HepG2 (cell line): ENCODE results near the gene STRADA. TPM values are rescaled to one million over a fixed set of nuclear protein-coding genes. Genes with fewer than 3 reads are reported as not detected.

ENCODE experiments used
- ARNT2 ChIP-seq: sonication (generic); formaldehyde crosslinking; IDR thresholded peaks from 2 replicates; pipeline ENCODE4 v1.8.0; 2022; ENCODE audit warnings: mild to moderate bottlenecking, low read depth, missing genetic modification reagents, moderate library complexity
- CHD4 ChIP-seq: fragments of 200-600 bp; sonication (generic); IDR thresholded peaks from 2 replicates; pipeline ENCODE4 v1.7.0; 2017; ENCODE audit warnings: mild to moderate bottlenecking, low read length, borderline replicate concordance
- DMAP1 ChIP-seq: IDR thresholded peaks from 2 replicates; pipeline ENCODE4 v1.6.1; 2016
- ELF4 ChIP-seq: sonication (generic); formaldehyde crosslinking; IDR thresholded peaks from 2 replicates; pipeline ENCODE4 v1.5.0; 2020; ENCODE audit warnings: missing genetic modification reagents, mild to moderate bottlenecking, moderate library complexity, borderline replicate concordance
- FIP1L1 ChIP-seq: fragments of 200-400 bp; formaldehyde crosslinking; IDR thresholded peaks from 2 replicates; pipeline ENCODE4 v1.6.1; 2018; ENCODE audit warnings: low read depth, mild to moderate bottlenecking, low read length, moderate library complexity, borderline replicate concordance; ENCODE audit not compliant: insufficient read depth
- HNRNPK ChIP-seq: fragments of 200-400 bp; formaldehyde crosslinking; IDR thresholded peaks from 2 replicates; pipeline ENCODE4 v1.6.1; 2018; ENCODE audit warnings: low read length, low read depth, moderate library complexity, mild to moderate bottlenecking; ENCODE audit not compliant: poor library complexity, severe bottlenecking
- MBD4 ChIP-seq: IDR thresholded peaks from 2 replicates; pipeline ENCODE4 v1.6.1; 2012; ENCODE audit warnings: low read length, inconsistent platforms, borderline replicate concordance
- MLLT10 ChIP-seq: sonication (generic); formaldehyde crosslinking; IDR thresholded peaks from 2 replicates; pipeline ENCODE4 v1.4.0; 2020; ENCODE audit warnings: missing genetic modification reagents
- MTF2 ChIP-seq: sonication (generic); formaldehyde crosslinking; IDR thresholded peaks from 2 replicates; pipeline ENCODE4 v1.5.0; 2020; ENCODE audit warnings: missing genetic modification reagents, borderline replicate concordance
- MYNN ChIP-seq: sonication (generic); formaldehyde crosslinking; IDR thresholded peaks from 2 replicates; pipeline ENCODE4 v1.4.0; 2020; ENCODE audit warnings: mild to moderate bottlenecking, low read depth, missing genetic modification reagents
- MZF1 ChIP-seq: sonication (generic); formaldehyde crosslinking; IDR thresholded peaks from 2 replicates; pipeline ENCODE4 v1.8.1; 2023; ENCODE audit warnings: mild to moderate bottlenecking, missing genetic modification reagents, borderline replicate concordance
- NFATC3 ChIP-seq: sonication (generic); formaldehyde crosslinking; IDR thresholded peaks from 2 replicates; pipeline ENCODE4 v1.5.1; 2020; ENCODE audit warnings: mild to moderate bottlenecking, missing genetic modification reagents
- PCBP2 ChIP-seq: fragments of 200-400 bp; formaldehyde crosslinking; optimal IDR thresholded peaks from 2 replicates; pipeline ENCODE3; 2018; ENCODE audit warnings: low read length, low read depth; ENCODE audit not compliant: poor library complexity, severe bottlenecking
- PLRG1 ChIP-seq: fragments of 450-650 bp; conservative IDR thresholded peaks from 2 replicates; pipeline ENCODE4 v1.6.1; 2016
- RELA ChIP-seq: sonication (generic); formaldehyde crosslinking; IDR thresholded peaks from 2 replicates; pipeline ENCODE4 v1.4.0; 2020; ENCODE audit warnings: missing genetic modification reagents
- U2AF2 ChIP-seq: fragments of 200-400 bp; formaldehyde crosslinking; IDR thresholded peaks from 2 replicates; pipeline ENCODE4 v1.6.1; 2017; ENCODE audit warnings: low read depth, mild to moderate bottlenecking, low read length
- ZNF382 ChIP-seq: sonication (generic); formaldehyde crosslinking; IDR thresholded peaks from 2 replicates; pipeline ENCODE4 v1.5.0; 2020; ENCODE audit warnings: missing genetic modification reagents, mild to moderate bottlenecking, borderline replicate concordance
- ZNF530 ChIP-seq: sonication (generic); formaldehyde crosslinking; IDR thresholded peaks from 2 replicates; pipeline ENCODE4 v1.5.0; 2020; ENCODE audit warnings: low read depth, mild to moderate bottlenecking, missing genetic modification reagents
- ZNF883 ChIP-seq: sonication (generic); formaldehyde crosslinking; IDR thresholded peaks from 2 replicates; pipeline ENCODE4 v1.5.1; 2020; ENCODE audit warnings: mild to moderate bottlenecking, missing genetic modification reagents; ENCODE audit errors: not compliant biosample characterization
- polyA plus RNA-seq, 8 experiments: library from polyadenylated mRNA; depleted of rRNA in 3 of 8; stranded (reverse) in 7 of 8; unstranded in 1 of 8; fragments of >200 nt; fragmentation: Illumina TruSeq in 4 of 8; extraction: Trizol in 4 of 8; gene quantifications; 2 replicates each; pipeline versions ENCODE4 v1.2.1 to v1.2.3, GENCODE V29; 2011 to 2016; ENCODE audit warnings: low read depth in 4 of 8, missing spikeins in 1 of 8, mixed read lengths in 1 of 8; ENCODE audit not compliant: insufficient read depth in 1 of 8
- total RNA-seq, 5 experiments: library from RNA; depleted of rRNA; stranded (reverse); fragments of >200 nt; fragmentation: Illumina TruSeq; extraction: Trizol; gene quantifications; 2 replicates each; pipeline ENCODE4 v1.2.3, GENCODE V29; 2016; ENCODE audit warnings: low read depth in 1 of 5
- TF ChIP-seq, protein P1 (sequence below): sonication (generic); formaldehyde crosslinking; IDR thresholded peaks from 2 replicates; pipeline ENCODE4 v1.4.0; 2020; ENCODE audit warnings: missing genetic modification reagents, borderline replicate concordance
- TF ChIP-seq, protein P2 (sequence below): sonication (generic); formaldehyde crosslinking; IDR thresholded peaks from 2 replicates; pipeline ENCODE4 v1.5.0; 2020; ENCODE audit warnings: missing genetic modification reagents
- TF ChIP-seq, protein P3 (sequence below): sonication (generic); formaldehyde crosslinking; IDR thresholded peaks from 2 replicates; pipeline ENCODE4 v1.4.0; 2020; ENCODE audit warnings: mild to moderate bottlenecking, missing genetic modification reagents
- TF ChIP-seq, protein P4 (sequence below): sonication (generic); formaldehyde crosslinking; IDR thresholded peaks from 2 replicates; pipeline ENCODE4 v1.5.0; 2020; ENCODE audit warnings: missing genetic modification reagents
- TF ChIP-seq, protein P5 (sequence below): sonication (generic); formaldehyde crosslinking; IDR thresholded peaks from 2 replicates; pipeline ENCODE4 v1.5.1; 2020; ENCODE audit warnings: mild to moderate bottlenecking, moderate library complexity, missing genetic modification reagents

Gene STRADA
- total and polyA plus RNA-seq, 2 of the 13 experiments (the other 11 are each of a cell fraction or from before 2014, with no cell fraction given): 17.6 to 17.9 TPM

DNA sequence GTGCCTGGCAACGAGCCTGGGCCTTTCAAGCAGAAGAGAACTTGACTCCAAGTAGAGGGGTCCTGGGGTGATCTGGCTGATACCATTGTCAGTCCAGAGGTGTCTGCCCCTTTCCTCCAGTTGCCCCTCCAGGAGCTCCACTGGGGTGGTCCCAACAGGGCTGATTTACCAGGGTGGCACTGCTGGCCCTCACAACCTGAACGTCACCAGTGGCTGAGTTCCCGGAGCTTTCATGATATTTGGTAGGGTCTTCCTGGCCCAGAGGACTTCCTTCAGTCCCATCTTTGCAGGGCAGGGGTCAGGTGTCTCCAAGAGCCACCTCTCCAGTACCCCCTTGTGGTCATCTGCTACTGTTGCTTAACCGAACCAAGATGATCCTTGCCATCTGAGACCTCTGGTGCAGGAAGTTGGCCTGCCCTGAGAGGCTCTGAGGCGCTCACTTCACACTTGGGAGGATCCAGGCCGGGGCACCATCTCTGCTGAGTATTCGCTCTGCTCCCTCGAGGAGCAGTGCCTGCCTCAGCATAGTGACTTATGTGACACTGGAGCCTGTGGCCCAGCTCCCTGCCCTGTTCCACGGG, 45.1 kb downstream of the STRADA start (continued):
- TF ChIP-seq HNRNPK (no peak), PCBP2 (no peak), MBD4 (no peak), PLRG1 (no peak), U2AF2 (no peak), MTF2 (CRISPR knock-in tag) (no peak), MLLT10 (CRISPR knock-in tag) (no peak), MZF1 (no peak), CHD4 (no peak), NFATC3 (CRISPR knock-in tag) (no peak), FIP1L1 (no peak), ELF4 (CRISPR knock-in tag) (no peak), ZNF530 (CRISPR knock-in tag) (no peak), MYNN (CRISPR knock-in tag) (no peak), ZNF382 (no peak), ARNT2 (no peak; the same call in 1 of the 2 replicates), DMAP1 (no peak), ZNF883 (CRISPR knock-in tag) (peak; percentile 31), RELA (CRISPR knock-in tag) (no peak)
- TF ChIP-seq, protein P1, sequence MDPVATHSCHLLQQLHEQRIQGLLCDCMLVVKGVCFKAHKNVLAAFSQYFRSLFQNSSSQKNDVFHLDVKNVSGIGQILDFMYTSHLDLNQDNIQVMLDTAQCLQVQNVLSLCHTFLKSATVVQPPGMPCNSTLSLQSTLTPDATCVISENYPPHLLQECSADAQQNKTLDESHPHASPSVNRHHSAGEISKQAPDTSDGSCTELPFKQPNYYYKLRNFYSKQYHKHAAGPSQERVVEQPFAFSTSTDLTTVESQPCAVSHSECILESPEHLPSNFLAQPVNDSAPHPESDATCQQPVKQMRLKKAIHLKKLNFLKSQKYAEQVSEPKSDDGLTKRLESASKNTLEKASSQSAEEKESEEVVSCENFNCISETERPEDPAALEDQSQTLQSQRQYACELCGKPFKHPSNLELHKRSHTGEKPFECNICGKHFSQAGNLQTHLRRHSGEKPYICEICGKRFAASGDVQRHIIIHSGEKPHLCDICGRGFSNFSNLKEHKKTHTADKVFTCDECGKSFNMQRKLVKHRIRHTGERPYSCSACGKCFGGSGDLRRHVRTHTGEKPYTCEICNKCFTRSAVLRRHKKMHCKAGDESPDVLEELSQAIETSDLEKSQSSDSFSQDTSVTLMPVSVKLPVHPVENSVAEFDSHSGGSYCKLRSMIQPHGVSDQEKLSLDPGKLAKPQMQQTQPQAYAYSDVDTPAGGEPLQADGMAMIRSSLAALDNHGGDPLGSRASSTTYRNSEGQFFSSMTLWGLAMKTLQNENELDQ (CRISPR knock-in tag): no peak
- TF ChIP-seq, protein P2, sequence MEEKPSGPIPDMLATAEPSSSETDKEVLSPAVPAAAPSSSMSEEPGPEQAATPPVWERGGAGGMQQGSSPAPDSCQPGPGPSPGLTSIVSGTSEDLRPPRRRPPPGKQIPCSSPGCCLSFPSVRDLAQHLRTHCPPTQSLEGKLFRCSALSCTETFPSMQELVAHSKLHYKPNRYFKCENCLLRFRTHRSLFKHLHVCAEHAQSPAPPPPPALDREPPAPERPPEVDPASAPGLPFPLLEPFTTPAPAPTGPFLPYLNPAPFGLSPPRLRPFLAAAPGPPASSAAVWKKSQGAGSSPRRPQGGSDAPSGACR: no peak
- TF ChIP-seq, protein P3, sequence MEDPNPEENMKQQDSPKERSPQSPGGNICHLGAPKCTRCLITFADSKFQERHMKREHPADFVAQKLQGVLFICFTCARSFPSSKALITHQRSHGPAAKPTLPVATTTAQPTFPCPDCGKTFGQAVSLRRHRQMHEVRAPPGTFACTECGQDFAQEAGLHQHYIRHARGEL (CRISPR knock-in tag): no peak
- TF ChIP-seq, protein P4, sequence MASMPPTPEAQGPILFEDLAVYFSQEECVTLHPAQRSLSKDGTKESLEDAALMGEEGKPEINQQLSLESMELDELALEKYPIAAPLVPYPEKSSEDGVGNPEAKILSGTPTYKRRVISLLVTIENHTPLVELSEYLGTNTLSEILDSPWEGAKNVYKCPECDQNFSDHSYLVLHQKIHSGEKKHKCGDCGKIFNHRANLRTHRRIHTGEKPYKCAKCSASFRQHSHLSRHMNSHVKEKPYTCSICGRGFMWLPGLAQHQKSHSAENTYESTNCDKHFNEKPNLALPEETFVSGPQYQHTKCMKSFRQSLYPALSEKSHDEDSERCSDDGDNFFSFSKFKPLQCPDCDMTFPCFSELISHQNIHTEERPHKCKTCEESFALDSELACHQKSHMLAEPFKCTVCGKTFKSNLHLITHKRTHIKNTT (CRISPR knock-in tag): no peak
- TF ChIP-seq, protein P5, sequence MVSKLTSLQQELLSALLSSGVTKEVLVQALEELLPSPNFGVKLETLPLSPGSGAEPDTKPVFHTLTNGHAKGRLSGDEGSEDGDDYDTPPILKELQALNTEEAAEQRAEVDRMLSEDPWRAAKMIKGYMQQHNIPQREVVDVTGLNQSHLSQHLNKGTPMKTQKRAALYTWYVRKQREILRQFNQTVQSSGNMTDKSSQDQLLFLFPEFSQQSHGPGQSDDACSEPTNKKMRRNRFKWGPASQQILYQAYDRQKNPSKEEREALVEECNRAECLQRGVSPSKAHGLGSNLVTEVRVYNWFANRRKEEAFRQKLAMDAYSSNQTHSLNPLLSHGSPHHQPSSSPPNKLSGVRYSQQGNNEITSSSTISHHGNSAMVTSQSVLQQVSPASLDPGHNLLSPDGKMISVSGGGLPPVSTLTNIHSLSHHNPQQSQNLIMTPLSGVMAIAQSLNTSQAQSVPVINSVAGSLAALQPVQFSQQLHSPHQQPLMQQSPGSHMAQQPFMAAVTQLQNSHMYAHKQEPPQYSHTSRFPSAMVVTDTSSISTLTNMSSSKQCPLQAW (CRISPR knock-in tag): no peak
